ENCODE data around the gene CRYBB2. TPM values are rescaled to one million over a fixed set of nuclear protein-coding genes. Genes with fewer than 3 reads are reported as not detected.

The CRYBB2 gene
- total RNA-seq, 2 experiments from 2014 or later, result not detected

GRCh38 chr22:25182131-25183110 is 37.0 kb upstream of the CRYBB2 start:
- peaks cover 8% of the 10 kb centered on the region for H3K9me3 Mint-ChIP-seq
- CTCF ChIA-PET, result no interaction called here
- no peaks in the 10 kb centered on the region for H3K27me3 Mint-ChIP-seq (ENCODE audit: low read depth)
- no peak overlapping the region for H3K4me3 Mint-ChIP-seq
- no peak overlapping the region for H3K27ac Mint-ChIP-seq
- no peak for DNase-seq
- no peaks in the 10 kb centered on the region for H3K4me1 Mint-ChIP-seq (ENCODE audit: low read depth)
- H3K36me3 Mint-ChIP-seq (ENCODE audit: low read depth), result peaks cover 11% of the 10 kb centered on the region
- intact Hi-C loops (cut with micrococcal nuclease), result no loop called here

DNA sequence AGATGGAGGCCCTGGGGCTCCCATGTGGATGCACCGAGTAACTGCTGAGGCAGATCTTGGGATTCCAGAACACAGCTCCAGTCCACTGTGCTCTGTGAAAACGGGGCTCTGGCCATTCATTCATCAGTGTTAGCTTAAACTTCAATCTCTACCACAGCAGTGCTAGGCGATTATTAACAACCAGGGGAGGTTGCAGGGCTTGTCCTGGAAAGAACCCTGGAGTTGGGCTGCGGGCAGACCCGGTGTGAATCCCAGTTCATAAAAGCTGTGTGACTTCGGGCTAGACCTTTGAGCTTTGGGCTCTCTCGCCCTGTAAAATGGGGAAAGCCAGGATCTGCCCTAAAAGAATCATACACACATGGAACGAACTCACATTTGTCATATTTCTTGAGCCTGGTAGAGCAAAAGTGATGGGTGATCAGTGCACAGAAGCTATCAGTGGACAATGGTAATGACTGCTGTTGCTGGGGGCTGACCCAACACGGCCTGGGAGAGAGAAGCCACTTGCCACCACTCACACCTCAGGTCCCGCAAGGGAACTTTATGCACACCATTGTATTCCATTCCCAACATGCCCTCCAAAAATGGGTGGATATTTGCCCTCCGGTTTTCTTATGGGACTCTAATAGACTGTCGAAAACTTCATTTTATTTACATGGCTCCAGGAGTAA is 35.4 kb upstream of the CRYBB2 start:
- Mint-ChIP-seq H3K36me3 (ENCODE audit: low read depth) (peaks cover 11% of the 10 kb centered on the region), H3K27ac (no peak overlapping the region), H3K27me3 (ENCODE audit: low read depth) (no peaks in the 10 kb centered on the region), H3K4me3 (no peak overlapping the region), H3K9me3 (peaks cover 8% of the 10 kb centered on the region), H3K4me1 (ENCODE audit: low read depth) (no peaks in the 10 kb centered on the region)
- CTCF ChIA-PET, result interaction anchor here (1.4 kb wide), 1 partner anchor 17 kb away, joined by 4 read pairs; no protein-coding TSS in a partner anchor
- no peak for DNase-seq
- intact Hi-C loops (cut with micrococcal nuclease), result no loop called here

DNA sequence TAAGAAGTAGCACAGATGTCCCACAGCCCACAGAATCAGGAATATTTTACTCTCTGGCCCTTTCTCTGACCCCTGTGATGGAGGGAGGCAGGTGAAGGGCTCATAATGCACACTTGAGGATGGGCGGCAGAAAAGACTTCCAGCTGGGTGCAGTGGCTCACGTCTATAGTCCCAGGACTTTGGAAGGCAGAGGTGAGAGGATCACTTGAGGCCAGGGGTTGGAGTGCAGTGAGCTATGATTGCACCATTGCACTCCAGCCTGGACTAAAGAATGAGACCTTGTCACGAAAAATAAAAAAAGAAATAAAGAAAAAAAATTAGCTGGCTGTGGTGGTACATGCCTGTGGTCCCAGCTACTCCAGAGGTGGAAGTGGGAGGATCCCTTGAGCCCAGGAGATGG is 33.3 kb upstream of the CRYBB2 start:
- Mint-ChIP-seq H3K9me3 (no peaks in the 10 kb centered on the region), H3K36me3 (ENCODE audit: low read depth) (peaks cover 2% of the 10 kb centered on the region), H3K27me3 (ENCODE audit: low read depth) (no peaks in the 10 kb centered on the region), H3K4me3 (no peak overlapping the region), H3K27ac (no peak overlapping the region), H3K4me1 (ENCODE audit: low read depth) (no peaks in the 10 kb centered on the region)
- intact Hi-C loops (cut with micrococcal nuclease), result no loop called here
- CTCF ChIA-PET, result interaction anchor here (1.5 kb wide), 1 partner anchor 16 kb away, joined by 7 read pairs; no protein-coding TSS in a partner anchor
- no peak for DNase-seq

DNA sequence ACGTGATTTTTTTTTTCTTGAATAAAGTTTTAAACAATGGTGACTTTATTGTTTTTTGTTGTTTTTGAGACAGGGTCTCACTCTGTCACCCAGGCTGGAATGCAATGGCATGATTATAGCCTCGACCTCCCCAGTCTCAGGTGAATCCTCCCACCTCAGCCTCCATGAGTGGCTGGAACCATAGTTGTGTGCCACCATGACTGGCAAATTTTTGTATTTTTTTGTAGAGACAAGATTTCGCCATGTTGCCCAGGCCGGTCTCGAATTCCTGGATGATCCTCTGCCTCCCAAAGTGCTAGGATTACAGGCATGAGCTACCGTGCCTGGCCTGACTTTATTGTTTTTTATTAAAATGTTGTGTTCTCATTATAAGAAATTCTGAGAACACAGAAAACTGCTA is 32.0 kb upstream of the CRYBB2 start:
- no peak overlapping the region for H3K27ac Mint-ChIP-seq
- no peaks in the 10 kb centered on the region for H3K4me1 Mint-ChIP-seq (ENCODE audit: low read depth)
- intact Hi-C loops (cut with micrococcal nuclease), result no loop called here
- H3K36me3 Mint-ChIP-seq (ENCODE audit: low read depth), result no peaks in the 10 kb centered on the region
- no peak overlapping the region for H3K4me3 Mint-ChIP-seq
- H3K27me3 Mint-ChIP-seq (ENCODE audit: low read depth), result no peaks in the 10 kb centered on the region
- DNase-seq, result no peak
- no peaks in the 10 kb centered on the region for H3K9me3 Mint-ChIP-seq
- CTCF ChIA-PET, result interaction anchor here (1.5 kb wide), 1 partner anchor 14 kb away, joined by 7 read pairs; no protein-coding TSS in a partner anchor

- H3K27ac Mint-ChIP-seq, result no peak overlapping the region
- no peaks in the 10 kb centered on the region for H3K4me1 Mint-ChIP-seq (ENCODE audit: low read depth)
- peaks cover 2% of the 10 kb centered on the region for H3K36me3 Mint-ChIP-seq (ENCODE audit: low read depth)
- no peaks in the 10 kb centered on the region for H3K9me3 Mint-ChIP-seq
- intact Hi-C loops (cut with micrococcal nuclease), result no loop called here
- CTCF ChIA-PET, result no interaction called here
- no peaks in the 10 kb centered on the region for H3K27me3 Mint-ChIP-seq (ENCODE audit: low read depth)
- DNase-seq, result no peak
- H3K4me3 Mint-ChIP-seq, result no peak overlapping the region
Measured at GRCh38 chr22:25192406-25192805, 27.0 kb upstream of the CRYBB2 start.

- no peak for DNase-seq
- intact Hi-C loops (cut with micrococcal nuclease), result no loop called here
- Mint-ChIP-seq H3K4me1 (ENCODE audit: low read depth) (no peaks in the 10 kb centered on the region), H3K4me3 (no peak overlapping the region), H3K27ac (no peak overlapping the region), H3K36me3 (ENCODE audit: low read depth) (peaks cover 2% of the 10 kb centered on the region), H3K27me3 (ENCODE audit: low read depth) (no peaks in the 10 kb centered on the region), H3K9me3 (no peaks in the 10 kb centered on the region)
- CTCF ChIA-PET, result no interaction called here
Measured at GRCh38 chr22:25193130-25193529, 26.3 kb upstream of the CRYBB2 start.

- intact Hi-C loops (cut with micrococcal nuclease), result no loop called here
- CTCF ChIA-PET, result no interaction called here
- H3K36me3 Mint-ChIP-seq (ENCODE audit: low read depth), result peaks cover 2% of the 10 kb centered on the region
Measured at GRCh38 chr22:25193548-25193947, 25.9 kb upstream of the CRYBB2 start.

DNA sequence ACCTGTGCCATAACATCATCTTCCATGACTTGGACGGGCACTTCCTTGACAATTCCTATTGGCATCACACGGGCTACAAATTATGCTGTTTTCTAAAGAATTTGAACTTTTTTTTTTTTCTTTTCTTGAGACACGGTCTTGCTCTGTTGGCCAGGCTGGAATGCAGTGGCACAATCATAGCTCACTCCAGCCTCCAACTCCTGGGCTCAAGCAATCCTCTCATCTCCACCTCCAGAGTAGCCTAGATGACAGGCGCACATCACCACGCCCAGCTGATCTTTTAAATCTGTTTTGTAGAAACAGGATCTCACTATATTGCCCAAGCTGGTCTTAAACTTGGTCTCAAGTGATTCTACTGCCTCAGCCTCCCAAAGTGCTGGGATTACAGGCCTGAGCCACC is 23.1 kb upstream of the CRYBB2 start:
- no peaks in the 10 kb centered on the region for H3K4me1 Mint-ChIP-seq (ENCODE audit: low read depth)
- H3K27ac Mint-ChIP-seq, result no peak overlapping the region
- no peaks in the 10 kb centered on the region for H3K27me3 Mint-ChIP-seq (ENCODE audit: low read depth)
- no peak overlapping the region for H3K4me3 Mint-ChIP-seq
- intact Hi-C loops (cut with micrococcal nuclease), result no loop called here
- peaks cover 2% of the 10 kb centered on the region for H3K36me3 Mint-ChIP-seq (ENCODE audit: low read depth)
- no peak for DNase-seq
- no peaks in the 10 kb centered on the region for H3K9me3 Mint-ChIP-seq
- CTCF ChIA-PET, result interaction anchor here (0.6 kb wide), 1 partner anchor 142 kb away, joined by 6 read pairs; no protein-coding TSS in a partner anchor

More at GRCh38 chr22:25193548-25193947, 25.9 kb upstream of the CRYBB2 start:
- Mint-ChIP-seq H3K9me3 (no peaks in the 10 kb centered on the region), H3K27ac (no peak overlapping the region), H3K4me3 (no peak overlapping the region), H3K27me3 (ENCODE audit: low read depth) (no peaks in the 10 kb centered on the region), H3K4me1 (ENCODE audit: low read depth) (no peaks in the 10 kb centered on the region)
- no peak for DNase-seq

DNA sequence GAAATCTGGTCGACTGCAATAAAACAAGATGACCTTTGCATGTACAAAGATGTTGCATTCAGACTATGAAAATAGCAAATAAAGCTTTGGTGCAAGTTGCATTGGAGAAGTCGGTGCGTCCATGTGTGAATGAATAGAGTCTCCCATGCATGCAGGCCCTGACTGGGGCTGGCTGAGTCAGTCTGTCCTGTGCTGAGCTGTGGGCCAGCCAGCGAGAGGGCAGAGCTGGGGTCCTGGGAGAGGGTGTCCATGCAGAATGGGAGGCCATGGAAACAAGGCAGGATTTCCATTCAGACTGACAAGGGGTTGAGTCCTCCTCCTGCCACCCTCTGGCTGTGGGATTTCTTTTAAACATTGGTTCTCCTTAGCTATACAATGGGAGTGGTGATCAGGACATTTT is 22.1 kb upstream of the CRYBB2 start:
- H3K27ac Mint-ChIP-seq, result no peak overlapping the region
- intact Hi-C loops (cut with micrococcal nuclease), result no loop called here
- H3K4me1 Mint-ChIP-seq (ENCODE audit: low read depth), result no peaks in the 10 kb centered on the region
- CTCF ChIA-PET, result interaction anchor here (0.5 to 0.8 kb wide), 2 partner anchors 14 to 171 kb away, joined by 3 read pairs; no protein-coding TSS in a partner anchor
- no peak overlapping the region for H3K4me3 Mint-ChIP-seq
- H3K9me3 Mint-ChIP-seq, result no peaks in the 10 kb centered on the region
- H3K36me3 Mint-ChIP-seq (ENCODE audit: low read depth), result peaks cover 2% of the 10 kb centered on the region
- DNase-seq, result no peak
- H3K27me3 Mint-ChIP-seq (ENCODE audit: low read depth), result no peaks in the 10 kb centered on the region

- no peaks in the 10 kb centered on the region for H3K4me1 Mint-ChIP-seq (ENCODE audit: low read depth)
- intact Hi-C loops (cut with micrococcal nuclease), result loop anchor here (10.0 kb wide), 1 partner anchor 135 kb away; no protein-coding TSS in a partner anchor
- no peaks in the 10 kb centered on the region for H3K27me3 Mint-ChIP-seq (ENCODE audit: low read depth)
- H3K27ac Mint-ChIP-seq, result no peak within 1 kb of the TSS
- CTCF ChIA-PET, result interaction anchor here (0.6 to 1.7 kb wide), 3 partner anchors 118 to 151 kb away, joined by 3 to 5 read pairs (median 3); no protein-coding TSS in a partner anchor
- no peak for DNase-seq
- no peaks in the 10 kb centered on the region for H3K9me3 Mint-ChIP-seq
- no peak within 1 kb of the TSS for H3K4me3 Mint-ChIP-seq
- H3K36me3 Mint-ChIP-seq (ENCODE audit: low read depth), result no peaks in the 10 kb centered on the region
Measured at GRCh38 chr22:25199731-25200520, 19.5 kb upstream of the CRYBB2 start, which contains the start of gene CRYBB3. Gene CRYBB3, plus strand, starts transcription at chr22:25199858. Its CDS starts 1,539 bp downstream, at chr22:25201397.

GRCh38 chr22:25200967-25201366 is 18.5 kb upstream of the CRYBB2 start:
- no peaks in the 10 kb centered on the region for H3K36me3 Mint-ChIP-seq (ENCODE audit: low read depth)

More at GRCh38 chr22:25200967-25201366, 18.5 kb upstream of the CRYBB2 start:
- Mint-ChIP-seq H3K4me1 (ENCODE audit: low read depth) (no peaks in the 10 kb centered on the region), H3K27me3 (ENCODE audit: low read depth) (no peaks in the 10 kb centered on the region), H3K9me3 (no peaks in the 10 kb centered on the region), H3K27ac (no peak overlapping the region), H3K4me3 (no peak overlapping the region)
- intact Hi-C loops (cut with micrococcal nuclease), result loop anchor here (10.0 kb wide), 1 partner anchor 134 kb away; no protein-coding TSS in a partner anchor
- DNase-seq, result no peak
- CTCF ChIA-PET, result interaction anchor here (0.7 to 2.5 kb wide), 7 partner anchors 12 to 212 kb away, joined by 3 to 15 read pairs (median 4); no protein-coding TSS in a partner anchor

All from activated naive CD4-positive, alpha-beta T cell treated with anti-CD3 and anti-CD28 coated beads for 36 hours (primary cell).